NB4 (cell line): ENCODE measurements around the gene CENPH.

Experiments used
- CTCF ChIP-seq: IDR thresholded peaks from one replicate; pipeline ENCODE4 v1.5.1; 2012; ENCODE audit warnings: low read depth, low read length
- MAX ChIP-seq: IDR thresholded peaks from 2 replicates; pipeline ENCODE4 v1.6.1; 2011; ENCODE audit warnings: low read depth, low read length
- MYC ChIP-seq: IDR thresholded peaks from 2 replicates; pipeline ENCODE4 v1.6.1; 2011; ENCODE audit warnings: low read depth, low read length
- POLR2A ChIP-seq: IDR thresholded peaks from 2 replicates; pipeline ENCODE4 v1.6.1; 2011; ENCODE audit warnings: mild to moderate bottlenecking; ENCODE audit not compliant: insufficient read length; ENCODE audit errors: extremely low read depth

DNA sequence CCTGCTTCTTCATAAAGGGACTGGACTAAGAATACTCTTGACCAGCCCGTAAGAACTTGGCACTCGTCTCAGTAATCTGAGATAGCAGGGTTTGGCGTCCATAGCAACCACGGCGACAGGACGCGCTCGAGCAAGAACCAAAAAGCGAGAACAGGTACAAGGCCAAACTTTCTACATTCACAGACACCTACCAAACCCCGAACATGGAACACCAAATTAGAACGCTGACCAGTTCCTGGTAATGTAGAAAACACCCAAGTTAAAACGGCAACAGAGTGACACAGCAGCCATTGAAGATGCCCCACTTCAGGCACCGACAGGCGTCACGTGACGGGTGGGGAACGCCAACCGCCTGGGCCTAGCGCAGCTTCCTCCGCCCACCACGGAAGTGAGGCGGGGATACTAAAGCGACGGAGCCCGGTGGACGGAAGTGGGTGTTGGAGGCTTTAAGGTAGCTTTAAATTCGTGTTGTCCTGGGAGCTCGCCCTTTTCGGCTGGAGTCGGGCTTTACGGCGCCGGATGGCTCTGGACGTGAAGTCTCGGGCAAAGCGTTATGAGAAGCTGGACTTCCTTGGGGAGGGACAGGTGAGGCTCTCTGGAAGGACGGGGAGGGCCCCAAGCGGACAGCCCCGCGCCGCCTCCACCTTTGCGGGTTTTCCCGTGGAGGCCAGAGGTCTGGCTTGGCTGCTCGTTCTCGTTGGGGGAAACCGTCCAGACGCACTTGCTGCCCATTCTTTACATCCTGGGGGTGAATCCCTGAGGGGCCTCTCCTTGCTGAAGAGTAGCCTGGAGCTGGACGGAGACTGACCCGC, 45.3 kb downstream of the CENPH start, which contains the start of gene CDK7:
- TF ChIP-seq CTCF (no peak), MAX (peak; percentile 97), POLR2A (peak; percentile 78), MYC (peak; percentile 81)
